Measurements from ENCODE around the gene SQSTM1. TPM values are rescaled to one million over a fixed set of nuclear protein-coding genes. Genes with fewer than 3 reads are reported as not detected.

Gene SQSTM1
- polyA plus RNA-seq, 1 of the 3 experiments (the other 2 are of a cell fraction) = 181 TPM

DNA sequence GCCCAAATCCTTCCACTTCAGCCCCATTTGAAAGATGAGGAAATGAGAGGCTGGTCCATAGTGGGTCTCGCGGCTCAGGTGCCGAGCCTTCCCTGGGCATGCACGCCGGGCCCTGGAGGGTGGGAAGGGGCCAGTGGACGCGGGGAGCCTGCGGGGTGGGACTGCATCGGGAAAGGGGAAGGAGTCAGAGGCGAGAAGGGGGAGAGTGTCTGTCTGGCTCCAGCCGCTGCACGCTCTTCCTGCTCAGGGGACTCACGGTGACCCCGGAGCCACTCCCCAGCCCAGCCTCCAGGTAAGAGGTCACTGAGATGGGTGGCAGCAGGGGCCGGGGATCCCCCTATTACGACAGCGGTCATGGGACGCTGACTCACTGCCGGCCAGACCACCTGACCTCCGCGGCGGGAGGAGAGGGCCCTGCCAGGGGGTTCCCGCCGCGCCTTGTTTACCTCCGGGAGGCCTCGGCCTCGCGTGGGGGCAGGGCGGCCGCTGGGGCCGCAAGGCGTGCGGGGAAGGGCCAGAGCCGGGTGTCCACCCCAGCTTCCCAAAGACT, 1.9 kb upstream of the SQSTM1 start:
- H3K36me3 ChIP-seq (replicated peaks in 1 of 2; ENCODE audit: control insufficient read depth in 1 of 2, insufficient read depth in 2 of 2, low read length in 1 of 2) = peaks cover 18% of the 10 kb centered on the region in 2 experiments
- no peaks in the 10 kb centered on the region for H3K27me3 ChIP-seq (ENCODE audit: insufficient read depth)
- DNase-seq = peak; percentile 88
- peak overlapping the region; percentile 97; the same call in 1 of the 2 replicates for H3K9ac ChIP-seq
- H3K4me3 ChIP-seq (ENCODE audit: low read depth in 2 of 2, low read length in 1 of 2) = peak overlapping the region in 1 of 2 experiments; percentile 32; a peak in 3 of 4 replicates
- H3K4me2 ChIP-seq = peak overlapping the region; percentile 75; the same call in 1 of the 2 replicates
- H3K79me2 ChIP-seq (ENCODE audit: insufficient read depth) = peaks cover 36% of the 10 kb centered on the region
- H4K20me1 ChIP-seq (ENCODE audit: insufficient read depth) = peaks cover 28% of the 10 kb centered on the region
- no peaks in the 10 kb centered on the region for H3K9me2 ChIP-seq
- H2AFZ ChIP-seq (ENCODE audit: low read depth) = peak overlapping the region; percentile 67; the same call in 1 of the 2 replicates
- ChIA-PET CTCF (interaction anchor here (1.6 kb wide), 1 partner anchor 21 kb away, joined by 4 read pairs; no protein-coding TSS in a partner anchor), POLR2A (interaction anchor here (1.7 kb wide), 1 partner anchor 22 kb away, joined by 4 read pairs; no protein-coding TSS in a partner anchor)
- peaks cover 22 to 36% of the 10 kb centered on the region in 2 experiments for H3K4me1 ChIP-seq (ENCODE audit: control insufficient read depth in 1 of 2, insufficient read depth in 2 of 2, low read depth in 1 of 2, low read length in 1 of 2)
- peaks cover 13% of the 10 kb centered on the region for H3F3A ChIP-seq (replicated peaks; ENCODE audit: insufficient read depth)
- 7% methylated on average over 15 of the region's 35 CpGs for WGBS (ENCODE audit: low lambda C conversion rate)
- H3K9me3 ChIP-seq = no peaks in the 10 kb centered on the region
- H3K27ac ChIP-seq (ENCODE audit: low read depth in 2 of 2, low read length in 1 of 2) = peak overlapping the region; percentile 84 to 94
- TF ChIP-seq, protein P1, sequence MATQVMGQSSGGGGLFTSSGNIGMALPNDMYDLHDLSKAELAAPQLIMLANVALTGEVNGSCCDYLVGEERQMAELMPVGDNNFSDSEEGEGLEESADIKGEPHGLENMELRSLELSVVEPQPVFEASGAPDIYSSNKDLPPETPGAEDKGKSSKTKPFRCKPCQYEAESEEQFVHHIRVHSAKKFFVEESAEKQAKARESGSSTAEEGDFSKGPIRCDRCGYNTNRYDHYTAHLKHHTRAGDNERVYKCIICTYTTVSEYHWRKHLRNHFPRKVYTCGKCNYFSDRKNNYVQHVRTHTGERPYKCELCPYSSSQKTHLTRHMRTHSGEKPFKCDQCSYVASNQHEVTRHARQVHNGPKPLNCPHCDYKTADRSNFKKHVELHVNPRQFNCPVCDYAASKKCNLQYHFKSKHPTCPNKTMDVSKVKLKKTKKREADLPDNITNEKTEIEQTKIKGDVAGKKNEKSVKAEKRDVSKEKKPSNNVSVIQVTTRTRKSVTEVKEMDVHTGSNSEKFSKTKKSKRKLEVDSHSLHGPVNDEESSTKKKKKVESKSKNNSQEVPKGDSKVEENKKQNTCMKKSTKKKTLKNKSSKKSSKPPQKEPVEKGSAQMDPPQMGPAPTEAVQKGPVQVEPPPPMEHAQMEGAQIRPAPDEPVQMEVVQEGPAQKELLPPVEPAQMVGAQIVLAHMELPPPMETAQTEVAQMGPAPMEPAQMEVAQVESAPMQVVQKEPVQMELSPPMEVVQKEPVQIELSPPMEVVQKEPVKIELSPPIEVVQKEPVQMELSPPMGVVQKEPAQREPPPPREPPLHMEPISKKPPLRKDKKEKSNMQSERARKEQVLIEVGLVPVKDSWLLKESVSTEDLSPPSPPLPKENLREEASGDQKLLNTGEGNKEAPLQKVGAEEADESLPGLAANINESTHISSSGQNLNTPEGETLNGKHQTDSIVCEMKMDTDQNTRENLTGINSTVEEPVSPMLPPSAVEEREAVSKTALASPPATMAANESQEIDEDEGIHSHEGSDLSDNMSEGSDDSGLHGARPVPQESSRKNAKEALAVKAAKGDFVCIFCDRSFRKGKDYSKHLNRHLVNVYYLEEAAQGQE (IDR thresholded peaks at IDR 0.05; ENCODE audit: low read depth, low read length) = no peak
- TF ChIP-seq RAD21 (IDR thresholded peaks at IDR 0.05; ENCODE audit: low read length) = no peak
- TF ChIP-seq TAF1 (IDR thresholded peaks at IDR 0.05; ENCODE audit: borderline replicate concordance, low read depth, low read length) = peak; percentile 19; the same call in 1 of the 2 replicates
- peak; percentile 85; the same call in 1 of the 2 replicates for TF ChIP-seq SIN3A (IDR thresholded peaks at IDR 0.05; ENCODE audit: borderline replicate concordance, low read depth, low read length)
- no peak for TF ChIP-seq MEF2A (IDR thresholded peaks at IDR 0.05; ENCODE audit: borderline replicate concordance, low read depth)
- TF ChIP-seq USF1 (IDR thresholded peaks at IDR 0.05; ENCODE audit: borderline replicate concordance, low read depth) = peak; percentile 93
- peak; percentile 52; the same call in 1 of the 2 replicates for TF ChIP-seq TCF12 (IDR thresholded peaks at IDR 0.05)
- TF ChIP-seq FOSL2 (IDR thresholded peaks at IDR 0.05; ENCODE audit: borderline replicate concordance, low read depth) = peak; percentile 84; the same call in 1 of the 2 replicates
- TF ChIP-seq YY1 (IDR thresholded peaks at IDR 0.05; ENCODE audit: low read depth) = no peak
- no peak for TF ChIP-seq RCOR1 (IDR thresholded peaks at IDR 0.05; ENCODE audit: low read length)
- TF ChIP-seq ELF1 (IDR thresholded peaks at IDR 0.05) = no peak
- no peak for TF ChIP-seq ZBTB33 (IDR thresholded peaks at IDR 0.05; ENCODE audit: borderline replicate concordance, low read depth)
- TF ChIP-seq, protein P2, sequence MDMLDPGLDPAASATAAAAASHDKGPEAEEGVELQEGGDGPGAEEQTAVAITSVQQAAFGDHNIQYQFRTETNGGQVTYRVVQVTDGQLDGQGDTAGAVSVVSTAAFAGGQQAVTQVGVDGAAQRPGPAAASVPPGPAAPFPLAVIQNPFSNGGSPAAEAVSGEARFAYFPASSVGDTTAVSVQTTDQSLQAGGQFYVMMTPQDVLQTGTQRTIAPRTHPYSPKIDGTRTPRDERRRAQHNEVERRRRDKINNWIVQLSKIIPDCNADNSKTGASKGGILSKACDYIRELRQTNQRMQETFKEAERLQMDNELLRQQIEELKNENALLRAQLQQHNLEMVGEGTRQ (IDR thresholded peaks at IDR 0.05; ENCODE audit: borderline replicate concordance, low read depth, low read length) = peak; percentile 51; the same call in 1 of the 2 replicates
- no peak for TF ChIP-seq NRF1 (IDR thresholded peaks at IDR 0.05; ENCODE audit: low read depth, low read length)
- TF ChIP-seq TEAD4 (IDR thresholded peaks at IDR 0.05; ENCODE audit: borderline replicate concordance, insufficient read depth) = no peak
- no peak for TF ChIP-seq EZH2phosphoT487 (IDR thresholded peaks at IDR 0.05; ENCODE audit: borderline replicate concordance, low read depth)
- TF ChIP-seq NFIC (IDR thresholded peaks at IDR 0.05; ENCODE audit: borderline replicate concordance) = peak; percentile 26; the same call in 1 of the 2 replicates
- no peak for TF ChIP-seq IRF3 (IDR thresholded peaks at IDR 0.05; ENCODE audit: low read depth, low read length)
- no peak for TF ChIP-seq GATA2 (CRISPR knock-in tag; IDR thresholded peaks at IDR 0.05)
- TF ChIP-seq CHD2 (IDR thresholded peaks at IDR 0.05; ENCODE audit: low read length, partially characterized antibody) = peak; percentile 91
- TF ChIP-seq SMC3 (IDR thresholded peaks at IDR 0.05; ENCODE audit: low read depth, low read length) = no peak
- TF ChIP-seq RXRA (IDR thresholded peaks at IDR 0.05; ENCODE audit: borderline replicate concordance, low read depth) = peak; percentile 92
- no peak for TF ChIP-seq GABPA (IDR thresholded peaks at IDR 0.05; ENCODE audit: low read depth)
- TF ChIP-seq POLR2AphosphoS5 (IDR thresholded peaks at IDR 0.05; ENCODE audit: low read depth, low read length) = no peak; the same call in 1 of the 2 replicates
- no peak for TF ChIP-seq FOXJ3 (CRISPR knock-in tag; IDR thresholded peaks at IDR 0.05)

All from SK-N-SH (cell line).